GM19468 (cell line): ENCODE data around the gene BANP.
"Not testable (repeated sequence)": the region's sequence is repeated elsewhere in the genome, so short reads cannot be mapped to it uniquely, and the experiment has no call there.

Experiments
- ATAC-seq: cut with Tn5 transposase; IDR thresholded peaks from one replicate; pipeline ENCODE4 v1.9.1; 2021; ENCODE audit warnings: mild to moderate bottlenecking, moderate library complexity, moderate number of reproducible peaks; ENCODE audit not compliant: unreplicated experiment; ENCODE audit errors: extremely low read depth

The BANP gene

GRCh38 chr16:88024491-88025085 lies 73.4 kb downstream of the BANP start:
- not testable (repeated sequence) for ATAC-seq

GRCh38 chr16:88025086-88025492 lies 73.9 kb downstream of the BANP start:
- ATAC-seq = not testable (repeated sequence)

DNA sequence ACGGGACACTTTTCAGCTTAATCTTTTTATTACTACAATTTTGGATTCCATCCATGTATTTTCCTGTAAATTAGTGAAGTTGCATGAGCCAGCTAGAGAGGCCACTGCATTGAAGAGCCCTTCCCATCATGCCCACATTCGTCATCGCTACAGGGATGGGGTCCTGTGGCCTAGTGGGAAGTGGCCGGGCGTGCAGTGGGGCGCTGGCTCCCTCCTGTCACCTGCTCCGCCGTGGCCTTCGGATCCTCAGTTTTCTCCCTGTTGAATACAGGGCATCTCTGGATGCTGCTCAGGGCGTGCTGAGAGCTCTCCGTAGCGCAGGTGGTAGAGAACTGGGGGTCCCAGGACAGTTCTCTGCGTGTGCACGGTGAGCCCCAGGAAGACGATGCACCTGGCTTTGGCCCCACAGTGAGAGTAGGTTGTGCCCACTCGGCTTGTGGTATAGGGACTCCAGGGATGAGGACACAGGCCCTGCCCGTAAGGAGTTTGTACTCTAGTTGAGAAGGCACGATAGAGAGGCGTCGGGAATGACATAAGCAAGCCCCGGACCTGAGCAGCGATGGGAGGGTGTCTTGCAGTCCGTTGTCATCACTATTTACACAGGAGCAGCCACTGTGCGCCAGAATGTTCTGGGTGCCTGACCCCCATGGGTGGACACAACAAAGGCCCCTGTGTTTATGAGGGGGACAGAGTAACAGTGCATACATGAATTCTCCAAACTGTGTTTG lies 74.8 kb downstream of the BANP start:
- not testable (repeated sequence) for ATAC-seq

DNA sequence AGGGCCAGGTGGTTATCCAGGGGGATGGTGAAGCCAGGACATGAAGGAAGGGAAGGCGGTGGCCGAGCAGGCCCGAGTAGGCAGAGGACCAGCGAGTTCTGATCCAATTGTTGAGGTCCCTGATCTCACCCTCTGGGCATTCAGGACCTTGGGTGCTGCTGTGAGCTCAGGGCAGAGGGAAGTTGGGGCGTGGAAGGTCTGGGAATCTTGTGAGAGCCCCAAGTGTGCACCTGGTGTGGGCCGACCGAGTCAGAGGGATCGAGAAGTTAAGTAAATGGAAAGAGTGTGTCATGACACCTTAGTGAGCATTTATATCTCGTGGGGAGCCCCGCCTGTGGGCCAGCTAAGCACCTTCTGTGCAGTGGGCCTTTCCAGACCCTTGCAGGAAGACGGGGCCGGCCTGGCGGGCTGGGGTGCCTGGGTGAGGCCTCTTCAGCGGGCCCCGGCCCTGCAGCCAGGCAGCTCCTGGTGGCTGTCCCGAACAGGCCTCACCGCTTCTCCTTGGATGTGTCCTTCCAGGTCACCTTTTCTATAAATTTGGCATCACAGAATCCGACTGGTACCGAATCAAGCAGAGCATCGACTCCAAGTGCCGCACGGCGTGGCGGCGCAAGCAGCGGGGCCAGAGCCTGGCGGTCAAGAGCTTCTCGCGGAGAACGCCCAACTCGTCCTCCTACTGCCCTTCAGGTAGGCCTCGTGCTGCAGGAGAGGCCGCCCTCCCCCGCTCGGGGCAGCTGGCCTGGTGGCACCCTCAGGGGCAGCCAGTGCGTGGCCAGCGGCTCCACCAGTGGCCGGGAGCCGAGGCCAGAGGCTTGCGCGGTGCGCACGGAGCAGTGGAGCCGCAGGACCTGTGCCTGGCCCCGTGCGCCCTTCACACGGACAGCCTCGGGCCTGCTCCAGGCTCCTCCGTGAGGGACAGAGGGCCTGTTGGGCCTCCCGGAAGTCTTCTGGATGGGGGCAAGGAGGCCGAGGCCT lies 76.0 kb downstream of the BANP start:
- no peak for ATAC-seq

DNA sequence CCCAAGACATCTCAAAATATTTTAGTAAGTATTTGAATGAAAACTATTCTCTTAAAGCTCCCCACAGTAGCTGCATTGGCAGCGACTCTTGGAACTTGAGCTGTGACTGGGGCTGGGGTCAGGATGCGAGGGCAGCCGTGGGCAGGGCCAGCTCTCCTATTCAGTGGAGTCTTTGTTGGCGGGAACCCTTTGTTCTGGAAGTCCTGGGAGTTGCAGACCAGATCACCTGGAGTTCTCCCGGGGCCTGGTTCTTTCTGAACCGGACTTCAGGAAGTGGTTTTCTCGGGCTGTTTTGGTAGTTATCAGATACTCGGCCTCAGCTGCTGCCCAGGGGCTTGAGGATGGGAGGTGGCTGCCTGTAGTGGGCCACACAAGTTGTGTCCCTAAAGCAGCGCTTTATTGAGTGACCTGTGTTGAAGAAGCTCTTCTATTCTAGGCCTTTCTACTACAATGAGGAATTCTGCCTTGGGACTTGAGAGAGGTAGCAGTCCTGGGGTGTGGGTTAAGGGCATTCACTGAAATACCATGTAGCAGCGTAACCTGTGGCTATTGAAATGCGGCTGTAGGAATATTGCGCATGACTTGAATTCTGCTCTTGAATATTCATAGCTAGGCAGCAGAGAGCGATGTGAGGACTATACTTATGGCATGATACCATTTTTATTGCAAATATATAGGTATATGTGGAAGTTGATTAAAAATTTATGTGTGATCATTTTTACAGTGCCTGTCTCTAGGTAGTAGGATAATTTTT lies 77.1 kb downstream of the BANP start:
- ATAC-seq = not testable (repeated sequence)

DNA sequence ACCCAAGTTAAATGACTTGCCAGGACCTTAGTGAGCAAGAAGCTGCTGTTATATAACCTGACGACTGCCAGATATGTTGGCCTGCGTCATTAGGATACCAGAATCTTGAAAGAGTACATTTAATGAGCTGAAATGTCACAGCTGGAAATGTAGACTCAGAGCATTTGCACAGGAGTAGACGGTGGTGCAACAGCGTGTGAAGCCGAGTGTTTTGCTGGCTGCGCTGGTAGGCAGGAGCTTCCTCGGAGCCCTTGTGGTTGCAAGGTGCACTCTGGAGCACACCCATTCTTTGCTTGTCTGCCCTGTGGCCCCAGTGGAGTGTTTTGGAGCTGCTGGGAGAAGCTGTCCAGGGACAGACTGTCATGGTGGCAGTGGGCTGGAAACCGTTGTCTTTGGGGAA lies 79.3 kb downstream of the BANP start:
- ATAC-seq = no peak

GRCh38 chr16:88030961-88031360 lies 79.7 kb downstream of the BANP start:
- ATAC-seq = not testable (repeated sequence)

DNA sequence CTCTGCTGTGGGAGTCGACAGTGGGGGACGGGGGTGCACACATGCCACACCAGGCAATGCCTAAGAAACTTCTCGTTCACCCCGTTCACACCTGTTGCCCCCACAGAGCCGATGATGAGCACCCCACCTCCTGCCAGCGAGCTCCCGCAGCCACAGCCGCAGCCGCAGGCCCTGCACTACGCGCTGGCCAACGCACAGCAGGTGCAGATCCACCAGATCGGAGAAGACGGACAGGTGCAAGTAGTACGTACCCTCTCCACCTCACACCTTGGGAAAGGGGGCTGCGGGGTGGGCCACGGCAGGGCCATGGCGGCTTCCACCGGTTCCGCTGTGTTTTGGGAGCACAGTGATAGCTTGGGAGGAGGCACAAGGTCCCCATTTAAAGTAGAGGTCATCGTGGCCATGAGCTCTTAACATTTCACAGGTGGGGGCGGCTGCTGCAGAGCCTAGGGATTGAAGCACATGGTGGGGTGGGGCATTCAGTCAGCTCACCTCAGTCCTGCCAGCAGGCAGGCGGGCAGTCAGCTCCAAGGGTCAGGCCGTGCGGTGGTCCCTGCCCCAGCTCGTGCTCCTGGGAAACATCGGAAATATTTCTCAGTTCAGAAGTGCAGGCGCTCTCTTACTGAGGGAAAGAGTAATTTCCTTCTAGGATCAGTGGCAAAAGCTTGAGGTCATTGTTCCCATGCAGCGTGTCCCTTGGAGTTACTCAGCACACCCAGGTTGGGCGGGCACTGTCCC lies 81.9 kb downstream of the BANP start:
- not testable (repeated sequence) for ATAC-seq

GRCh38 chr16:88034770-88035169 lies 83.5 kb downstream of the BANP start:
- no peak for ATAC-seq

DNA sequence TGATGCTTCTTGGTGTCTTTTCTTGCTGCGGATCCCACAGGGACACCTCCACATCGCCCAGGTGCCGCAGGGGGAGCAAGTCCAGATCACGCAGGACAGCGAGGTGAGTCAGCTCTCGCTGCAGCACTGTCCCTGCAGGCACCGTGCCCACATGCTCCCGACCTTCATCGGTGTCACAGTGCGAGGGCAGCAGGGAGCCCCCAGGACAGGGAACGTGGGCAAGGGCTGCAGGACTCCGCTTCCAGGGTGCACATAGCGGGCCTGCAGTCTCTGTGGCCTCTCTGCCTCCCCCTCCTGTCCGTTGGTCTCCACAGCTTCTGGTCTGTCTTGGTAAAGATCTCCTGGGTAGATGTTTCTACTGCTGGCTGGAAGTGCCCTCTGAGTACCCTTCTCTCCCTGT lies 84.1 kb downstream of the BANP start:
- no peak for ATAC-seq

- not testable (repeated sequence) for ATAC-seq
These were observed 84.8 kb downstream of the BANP start for GRCh38 chr16:88035884-88036639.

- not testable (repeated sequence) for ATAC-seq
These were observed 85.4 kb downstream of the BANP start for GRCh38 chr16:88036640-88036996.

DNA sequence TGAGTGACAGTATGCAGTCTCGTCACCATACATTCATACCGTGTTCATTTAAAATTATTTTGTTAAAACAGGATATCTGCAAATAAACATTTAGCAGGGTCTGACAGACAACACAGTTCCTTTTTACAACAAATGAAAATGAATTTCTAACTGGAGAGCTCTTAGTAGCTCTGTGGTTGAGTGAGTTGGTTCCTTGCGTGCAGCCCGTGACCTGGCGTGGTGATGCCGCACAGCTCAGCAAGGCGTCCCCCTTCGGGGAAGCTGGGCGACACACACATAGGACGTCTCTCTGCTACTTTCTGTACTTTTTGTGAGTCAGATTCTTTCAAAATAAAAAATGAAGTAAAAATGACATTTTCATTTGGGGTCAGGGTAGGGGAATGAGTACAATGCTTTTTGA lies 86.1 kb downstream of the BANP start:
- not testable (repeated sequence) for ATAC-seq

DNA sequence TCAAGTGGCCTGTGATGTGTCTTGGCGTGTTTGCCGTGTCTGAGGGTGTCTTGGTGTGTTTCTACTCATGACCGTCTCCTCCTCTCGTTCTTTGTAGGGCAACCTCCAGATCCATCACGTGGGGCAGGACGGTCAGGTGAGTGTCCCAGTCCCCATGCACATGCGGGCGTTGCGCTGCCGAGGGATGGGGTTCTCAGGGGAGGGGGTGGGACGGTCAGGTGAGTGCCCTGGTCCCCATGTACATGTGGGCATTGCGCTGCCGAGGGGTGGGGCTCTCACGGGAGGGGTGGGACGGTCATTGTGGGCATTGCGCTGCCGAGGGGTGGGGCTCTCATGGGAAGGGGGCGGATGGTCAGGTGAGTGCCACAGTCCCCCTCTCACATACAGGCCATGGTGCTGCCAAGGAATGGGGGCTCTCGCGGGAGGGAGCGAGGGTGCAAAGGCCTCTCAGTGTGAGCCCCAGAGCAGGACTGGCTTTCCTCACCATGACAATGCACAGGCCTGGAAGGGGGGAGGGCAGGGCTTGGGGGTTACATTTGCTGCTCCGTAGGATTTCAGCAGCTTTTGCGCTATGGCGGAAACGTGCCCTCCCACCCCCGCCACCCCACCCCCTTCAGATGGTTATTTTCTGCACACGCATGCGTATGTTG lies 86.8 kb downstream of the BANP start:
- not testable (repeated sequence) for ATAC-seq

- ATAC-seq = not testable (repeated sequence)
These were observed 87.3 kb downstream of the BANP start for GRCh38 chr16:88038526-88038908.

DNA sequence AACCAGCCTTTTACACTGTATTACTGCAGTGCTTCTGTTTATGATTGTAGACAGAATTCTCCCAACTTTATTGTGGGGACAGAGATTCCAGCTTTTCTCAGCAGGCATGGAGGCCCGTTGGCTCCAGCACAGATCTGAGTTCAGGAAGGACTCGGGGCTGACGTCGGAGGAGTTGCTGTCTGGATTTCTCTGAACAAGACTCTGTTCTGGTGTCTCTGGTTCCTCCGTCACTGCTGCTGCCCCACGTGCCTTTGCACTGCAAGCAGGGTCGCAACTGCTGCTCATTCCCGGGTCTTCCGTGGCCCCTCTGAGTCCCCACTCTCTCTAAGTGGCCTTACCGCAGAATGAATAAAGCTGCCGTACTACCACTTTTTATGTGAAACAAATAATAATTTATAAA lies 88.4 kb downstream of the BANP start:
- no peak for ATAC-seq

GRCh38 chr16:88040196-88040876 lies 89.1 kb downstream of the BANP start:
- ATAC-seq = not testable (repeated sequence)

DNA sequence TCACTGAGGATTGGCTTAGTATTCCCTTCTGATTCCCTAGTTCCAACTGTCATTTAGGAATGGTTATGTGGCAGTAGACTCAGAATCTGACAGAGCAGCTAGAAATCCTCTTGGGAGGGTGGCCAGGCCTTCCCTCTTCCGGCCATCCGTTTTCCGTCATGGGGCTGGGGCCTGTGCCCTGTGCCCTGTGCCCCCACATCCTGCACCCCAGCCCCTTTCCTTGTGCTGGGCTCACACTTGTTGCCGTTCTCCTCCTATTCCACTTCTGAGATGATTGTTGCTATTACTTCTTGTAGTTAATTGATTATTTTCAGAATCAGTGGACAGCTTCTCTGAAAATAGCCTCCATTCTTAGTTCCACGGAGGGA lies 89.6 kb downstream of the BANP start:
- ATAC-seq = not testable (repeated sequence)
